GM18907 (cell line): Measurements from ENCODE around the gene CPN2.

ENCODE experiments used
- ATAC-seq: cut with Tn5 transposase; IDR thresholded peaks from one replicate; pipeline ENCODE4 v1.9.1; 2021; ENCODE audit warnings: mild to moderate bottlenecking, moderate library complexity; ENCODE audit not compliant: unreplicated experiment

CPN2 gene

GRCh38 chr3:194381460-194381875 lies 30.3 kb upstream of the CPN2 start:
- no peak for ATAC-seq

GRCh38 chr3:194380326-194380725 lies 29.2 kb upstream of the CPN2 start:
- no peak for ATAC-seq

- no peak for ATAC-seq
Observed at GRCh38 chr3:194379651-194380050, 28.5 kb upstream of the CPN2 start.

GRCh38 chr3:194379231-194379630 lies 28.1 kb upstream of the CPN2 start:
- no peak for ATAC-seq

- no peak for ATAC-seq
Observed at GRCh38 chr3:194377708-194378107, 26.6 kb upstream of the CPN2 start.

- no peak for ATAC-seq
Observed at GRCh38 chr3:194376241-194376560, 25.1 kb upstream of the CPN2 start.

GRCh38 chr3:194375473-194376240 lies 24.5 kb upstream of the CPN2 start:
- ATAC-seq: no peak

GRCh38 chr3:194374935-194375334 lies 23.8 kb upstream of the CPN2 start:
- no peak for ATAC-seq

GRCh38 chr3:194373899-194374298 lies 22.8 kb upstream of the CPN2 start:
- no peak for ATAC-seq

GRCh38 chr3:194373028-194373427 lies 21.9 kb upstream of the CPN2 start:
- ATAC-seq: no peak

- ATAC-seq: no peak
Observed at GRCh38 chr3:194370753-194371152, 19.6 kb upstream of the CPN2 start.

- ATAC-seq: no peak
Observed at GRCh38 chr3:194369522-194370279, 18.6 kb upstream of the CPN2 start, which contains the start of gene LRRC15. Gene LRRC15, minus strand, starts transcription at chr3:194369743. Its CDS starts 8,700 bp downstream, at chr3:194361043.

GRCh38 chr3:194368918-194369317 lies 17.8 kb upstream of the CPN2 start:
- no peak for ATAC-seq

GRCh38 chr3:194367992-194368841 lies 17.1 kb upstream of the CPN2 start:
- ATAC-seq: no peak

- ATAC-seq: no peak
Observed at GRCh38 chr3:194365978-194366490, 14.9 kb upstream of the CPN2 start.

- ATAC-seq: no peak
Observed at GRCh38 chr3:194365526-194365925, 14.4 kb upstream of the CPN2 start.

GRCh38 chr3:194364652-194365434 lies 13.7 kb upstream of the CPN2 start:
- ATAC-seq: no peak

- ATAC-seq: no peak
Observed at GRCh38 chr3:194364314-194364651, 13.2 kb upstream of the CPN2 start.

- ATAC-seq: no peak
Observed at GRCh38 chr3:194360568-194360967, 9.4 kb upstream of the CPN2 start.

GRCh38 chr3:194357681-194358080 lies 6.6 kb upstream of the CPN2 start:
- no peak for ATAC-seq

- no peak for ATAC-seq
Observed at GRCh38 chr3:194355379-194355778, 4.3 kb upstream of the CPN2 start.
